HEK293 (cell line): ENCODE data around the gene TNFRSF9.

ENCODE experiments used
- BCL11B ChIP-seq: fragments of 450-650 bp; formaldehyde crosslinking; IDR thresholded peaks from 2 replicates; pipeline ENCODE4 v1.5.1; 2016; ENCODE audit warnings: low read depth, missing biosample characterization, missing genetic modification characterization
- ZBTB1 ChIP-seq: fragments of 450-650 bp; formaldehyde crosslinking; IDR thresholded peaks from 2 replicates; pipeline ENCODE4 v1.5.1; 2016; ENCODE audit warnings: missing biosample characterization, missing genetic modification characterization
- ZFP41 ChIP-seq: fragments of 450-650 bp; formaldehyde crosslinking; IDR thresholded peaks from 2 replicates; pipeline ENCODE4 v1.5.1; 2016; ENCODE audit warnings: missing biosample characterization, missing genetic modification characterization, borderline replicate concordance
- ZNF138 ChIP-seq: fragments of 450-650 bp; formaldehyde crosslinking; IDR thresholded peaks from 2 replicates; pipeline ENCODE4 v1.5.1; 2016; ENCODE audit warnings: missing biosample characterization, missing genetic modification characterization, borderline replicate concordance
- ZNF549 ChIP-seq: fragments of 450-650 bp; IDR thresholded peaks from 2 replicates; pipeline ENCODE4 v1.5.1; 2018; ENCODE audit warnings: missing biosample characterization, missing genetic modification characterization, mild to moderate bottlenecking, inconsistent platforms, moderate library complexity
- ZNF561 ChIP-seq: fragments of 450-650 bp; IDR thresholded peaks from 2 replicates; pipeline ENCODE4 v1.5.1; 2018; ENCODE audit warnings: missing biosample characterization, missing genetic modification characterization, borderline replicate concordance
- TF ChIP-seq, protein P1 (sequence below): fragments of 450-650 bp; formaldehyde crosslinking; IDR thresholded peaks from 2 replicates; pipeline ENCODE4 v1.5.1; 2016; ENCODE audit warnings: missing biosample characterization, missing genetic modification characterization
- TF ChIP-seq, protein P2 (sequence below): fragments of 450-650 bp; formaldehyde crosslinking; optimal IDR thresholded peaks from 2 replicates; pipeline ENCODE3; 2016; ENCODE audit warnings: missing biosample characterization, mild to moderate bottlenecking, missing genetic modification characterization

DNA sequence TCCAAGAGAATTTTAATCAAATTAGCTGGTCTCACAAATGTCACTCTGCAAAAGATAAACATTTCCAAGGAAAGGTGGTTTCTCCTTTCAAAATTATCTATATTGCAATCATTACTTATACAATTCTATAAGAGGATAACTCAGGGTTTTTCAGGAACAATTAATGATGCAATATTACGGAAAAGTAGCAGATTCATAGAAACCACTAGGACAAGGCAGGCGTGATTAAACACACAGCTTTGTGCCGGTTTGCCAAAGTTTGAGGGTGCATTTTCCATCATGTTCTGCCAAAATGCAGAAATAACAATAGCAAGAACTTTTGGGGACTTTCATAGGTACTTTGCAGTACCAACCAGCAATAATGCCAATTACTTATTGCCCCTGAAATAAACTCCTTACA is 605 bp downstream of the TNFRSF9 start:
- TF ChIP-seq ZFP41 (tag by site-specific recombination), result no peak
- TF ChIP-seq, protein P1, sequence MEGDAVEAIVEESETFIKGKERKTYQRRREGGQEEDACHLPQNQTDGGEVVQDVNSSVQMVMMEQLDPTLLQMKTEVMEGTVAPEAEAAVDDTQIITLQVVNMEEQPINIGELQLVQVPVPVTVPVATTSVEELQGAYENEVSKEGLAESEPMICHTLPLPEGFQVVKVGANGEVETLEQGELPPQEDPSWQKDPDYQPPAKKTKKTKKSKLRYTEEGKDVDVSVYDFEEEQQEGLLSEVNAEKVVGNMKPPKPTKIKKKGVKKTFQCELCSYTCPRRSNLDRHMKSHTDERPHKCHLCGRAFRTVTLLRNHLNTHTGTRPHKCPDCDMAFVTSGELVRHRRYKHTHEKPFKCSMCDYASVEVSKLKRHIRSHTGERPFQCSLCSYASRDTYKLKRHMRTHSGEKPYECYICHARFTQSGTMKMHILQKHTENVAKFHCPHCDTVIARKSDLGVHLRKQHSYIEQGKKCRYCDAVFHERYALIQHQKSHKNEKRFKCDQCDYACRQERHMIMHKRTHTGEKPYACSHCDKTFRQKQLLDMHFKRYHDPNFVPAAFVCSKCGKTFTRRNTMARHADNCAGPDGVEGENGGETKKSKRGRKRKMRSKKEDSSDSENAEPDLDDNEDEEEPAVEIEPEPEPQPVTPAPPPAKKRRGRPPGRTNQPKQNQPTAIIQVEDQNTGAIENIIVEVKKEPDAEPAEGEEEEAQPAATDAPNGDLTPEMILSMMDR (tag by site-specific recombination), result no peak
- TF ChIP-seq ZBTB1 (tag by site-specific recombination), result no peak
- no peak for TF ChIP-seq ZNF138 (tag by site-specific recombination)
- no peak for TF ChIP-seq ZNF549 (tag by site-specific recombination)
- no peak for TF ChIP-seq BCL11B
- TF ChIP-seq ZNF561 (tag by site-specific recombination), result no peak
- TF ChIP-seq, protein P2, sequence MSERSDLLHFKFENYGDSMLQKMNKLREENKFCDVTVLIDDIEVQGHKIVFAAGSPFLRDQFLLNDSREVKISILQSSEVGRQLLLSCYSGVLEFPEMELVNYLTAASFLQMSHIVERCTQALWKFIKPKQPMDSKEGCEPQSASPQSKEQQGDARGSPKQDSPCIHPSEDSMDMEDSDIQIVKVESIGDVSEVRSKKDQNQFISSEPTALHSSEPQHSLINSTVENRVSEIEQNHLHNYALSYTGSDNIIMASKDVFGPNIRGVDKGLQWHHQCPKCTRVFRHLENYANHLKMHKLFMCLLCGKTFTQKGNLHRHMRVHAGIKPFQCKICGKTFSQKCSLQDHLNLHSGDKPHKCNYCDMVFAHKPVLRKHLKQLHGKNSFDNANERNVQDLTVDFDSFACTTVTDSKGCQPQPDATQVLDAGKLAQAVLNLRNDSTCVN (tag by site-specific recombination), result no peak
